Limb (tissue), 2 donors: ENCODE results near the gene MPPE1.
"Not testable (repeated sequence)": the region's sequence is repeated elsewhere in the genome, so short reads cannot be mapped to it uniquely, and the experiment has no call there.

Experiments
- DNase-seq, 2 donors: peaks; one replicate each; pipeline ENCODE4 v3.0.0-alpha.2; 2016; ENCODE audit errors: extremely low spot score in 2 of 2

Gene MPPE1

GRCh38 chr18:11859282-11859830 is 48.8 kb downstream of the MPPE1 start:
- DNase-seq = no peak

GRCh38 chr18:11857177-11857887 is 50.8 kb downstream of the MPPE1 start:
- peak; percentile 10 to 42 for DNase-seq

GRCh38 chr18:11854554-11854953 is 53.6 kb downstream of the MPPE1 start:
- not testable (repeated sequence) for DNase-seq

- DNase-seq = peak in 1 of 2 donors; percentile 59
Measured at GRCh38 chr18:11851806-11852337, 56.2 kb downstream of the MPPE1 start.

GRCh38 chr18:11851146-11851805 is 56.8 kb downstream of the MPPE1 start, which contains the start of gene CHMP1B:
TSS of gene CHMP1B (plus strand) at chr18:11851413. CDS start at chr18:11851512, 99 bp downstream.
- peak; percentile 95 to 98 for DNase-seq

- peak in 1 of 2 donors; percentile 71 for DNase-seq
Measured at GRCh38 chr18:11850821-11851145, 57.3 kb downstream of the MPPE1 start.

GRCh38 chr18:11849841-11850634 is 58.1 kb downstream of the MPPE1 start:
- peak; percentile 61 to 79 for DNase-seq

GRCh38 chr18:11849279-11849678 is 58.8 kb downstream of the MPPE1 start:
- no peak for DNase-seq

- DNase-seq = no peak
Measured at GRCh38 chr18:11847811-11848210, 60.3 kb downstream of the MPPE1 start.

- no peak for DNase-seq
Measured at GRCh38 chr18:11845654-11846053, 62.5 kb downstream of the MPPE1 start.

GRCh38 chr18:11844436-11844835 is 63.7 kb downstream of the MPPE1 start:
- DNase-seq = no peak

- no peak for DNase-seq
Measured at GRCh38 chr18:11842562-11842961, 65.6 kb downstream of the MPPE1 start.

- DNase-seq = no peak
Measured at GRCh38 chr18:11840493-11840892, 67.6 kb downstream of the MPPE1 start.

GRCh38 chr18:11839556-11839955 is 68.6 kb downstream of the MPPE1 start:
- no peak for DNase-seq

- DNase-seq = no peak
Measured at GRCh38 chr18:11834772-11835171, 73.3 kb downstream of the MPPE1 start.
